ENCODE measurements around the gene MRPL49.
"Not testable (repeated sequence)": the region's sequence is repeated elsewhere in the genome, so short reads cannot be mapped to it uniquely, and the experiment has no call there.

The MRPL49 gene

DNA sequence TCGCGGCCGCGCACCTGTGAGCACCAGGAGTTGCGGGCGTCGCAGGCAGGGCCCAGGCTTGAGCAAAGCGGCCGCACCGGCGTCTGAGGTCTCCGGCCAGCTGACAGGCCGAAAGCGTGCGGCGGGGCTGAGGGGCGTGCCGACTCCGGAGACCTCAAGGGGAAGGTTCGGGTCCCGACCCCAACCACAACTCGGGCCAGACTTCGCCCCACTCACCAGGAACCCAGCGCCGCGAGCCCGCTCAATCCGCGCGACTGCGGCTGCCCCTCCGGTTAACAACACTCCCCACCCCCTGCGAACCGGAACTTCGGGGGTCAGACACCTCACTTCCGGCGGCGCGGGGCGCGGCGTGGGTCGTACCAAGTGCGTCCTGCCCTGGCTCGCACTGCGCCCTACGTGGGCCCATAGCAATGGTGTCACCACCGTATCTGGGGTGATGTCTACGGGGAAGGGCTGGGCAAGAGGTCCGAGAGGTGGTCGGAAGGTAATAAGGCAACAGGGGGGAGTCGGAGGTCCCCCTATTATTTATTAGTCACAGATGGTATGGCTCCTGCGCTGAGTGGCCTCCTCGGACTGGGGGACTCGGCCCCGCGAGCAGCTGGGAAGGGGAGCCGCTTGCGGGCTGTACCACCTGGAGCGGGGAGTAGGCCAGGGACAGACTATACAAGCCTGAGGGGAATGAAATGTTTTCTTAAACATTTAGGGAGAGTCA, 12.3 kb downstream of the MRPL49 start, which contains the start of gene SYVN1:
TSS of gene SYVN1 (minus strand) at position 280 of the 712 bp plus-strand sequence. CDS start 918 bp downstream, outside the sequence.
- Histone ChIP-seq H3K4me3 (ENCODE audit: low read depth in 1 of 2, low read length in 2 of 2) (peak within 1 kb of the TSS; percentile 78 to 94), H3K36me3 (ENCODE audit: control insufficient read depth in 1 of 2, insufficient read depth in 2 of 2, low read length in 2 of 2) (peaks cover 28 to 36% of the 10 kb centered on the region in 2 donors), H3K4me1 (ENCODE audit: control insufficient read depth in 1 of 2, insufficient read depth in 2 of 2, low read length in 2 of 2) (peaks cover 31 to 46% of the 10 kb centered on the region in 2 donors), H3K27ac (ENCODE audit: low read depth, low read length) (peak within 1 kb of the TSS; percentile 97), H3K9me3 (ENCODE audit: control insufficient read depth in 1 of 2, low read length in 2 of 2) (no peaks in the 10 kb centered on the region), H3K9ac (ENCODE audit: low read depth in 1 of 2, low read length in 2 of 2) (peak within 1 kb of the TSS; percentile 85 to 99), H3K27me3 (ENCODE audit: control insufficient read depth in 1 of 2, insufficient read depth in 2 of 2, low read length in 2 of 2) (no peaks in the 10 kb centered on the region)

DNA sequence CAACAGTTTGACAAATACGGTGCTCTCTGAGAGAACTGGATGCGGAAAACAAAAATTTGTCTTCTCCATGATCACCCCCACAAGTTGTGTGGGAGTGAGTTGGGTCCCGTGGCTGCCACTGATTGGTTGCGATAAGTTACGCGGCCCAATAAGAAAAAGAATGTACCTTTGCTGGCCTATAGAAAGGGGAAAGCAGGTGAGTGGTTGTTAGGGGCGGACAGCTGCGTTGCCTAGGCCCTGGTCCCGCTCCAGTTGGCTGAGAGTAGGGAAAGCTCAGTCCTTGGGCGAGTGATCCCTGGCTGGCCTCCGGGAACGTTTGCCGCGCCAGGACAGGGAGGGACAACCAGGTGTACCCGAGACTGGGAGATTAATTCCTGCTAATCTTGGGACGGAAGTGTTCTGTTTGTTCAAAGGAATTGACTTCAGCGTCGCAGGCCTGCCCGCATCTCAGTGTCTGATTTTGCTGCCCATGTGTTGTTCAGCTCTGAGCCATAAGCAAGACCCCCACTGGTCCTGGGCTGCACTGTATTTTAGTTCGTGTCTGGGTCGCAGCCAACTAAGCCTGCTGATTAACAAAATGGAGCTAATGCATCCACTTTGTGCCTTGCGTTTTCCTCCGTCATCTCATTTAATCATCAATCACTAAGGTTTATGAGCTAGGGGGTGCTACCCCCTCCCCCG, 13.0 kb downstream of the MRPL49 start:
- H3K9me3 ChIP-seq (ENCODE audit: control insufficient read depth in 1 of 2, low read length in 2 of 2): no peaks in the 10 kb centered on the region
- H3K27ac ChIP-seq (ENCODE audit: low read depth, low read length): peak overlapping the region; percentile 97
- peak overlapping the region; percentile 78 to 94 for H3K4me3 ChIP-seq (ENCODE audit: low read depth in 1 of 2, low read length in 2 of 2)
- no peaks in the 10 kb centered on the region for H3K27me3 ChIP-seq (ENCODE audit: control insufficient read depth in 1 of 2, insufficient read depth in 2 of 2, low read length in 2 of 2)
- H3K9ac ChIP-seq (ENCODE audit: low read depth in 1 of 2, low read length in 2 of 2): peak overlapping the region; percentile 85 to 99
- H3K4me1 ChIP-seq (ENCODE audit: control insufficient read depth in 1 of 2, insufficient read depth in 2 of 2, low read length in 2 of 2): peaks cover 31 to 46% of the 10 kb centered on the region in 2 donors
- H3K36me3 ChIP-seq (ENCODE audit: control insufficient read depth in 1 of 2, insufficient read depth in 2 of 2, low read length in 2 of 2): peaks cover 22 to 29% of the 10 kb centered on the region in 2 donors

DNA sequence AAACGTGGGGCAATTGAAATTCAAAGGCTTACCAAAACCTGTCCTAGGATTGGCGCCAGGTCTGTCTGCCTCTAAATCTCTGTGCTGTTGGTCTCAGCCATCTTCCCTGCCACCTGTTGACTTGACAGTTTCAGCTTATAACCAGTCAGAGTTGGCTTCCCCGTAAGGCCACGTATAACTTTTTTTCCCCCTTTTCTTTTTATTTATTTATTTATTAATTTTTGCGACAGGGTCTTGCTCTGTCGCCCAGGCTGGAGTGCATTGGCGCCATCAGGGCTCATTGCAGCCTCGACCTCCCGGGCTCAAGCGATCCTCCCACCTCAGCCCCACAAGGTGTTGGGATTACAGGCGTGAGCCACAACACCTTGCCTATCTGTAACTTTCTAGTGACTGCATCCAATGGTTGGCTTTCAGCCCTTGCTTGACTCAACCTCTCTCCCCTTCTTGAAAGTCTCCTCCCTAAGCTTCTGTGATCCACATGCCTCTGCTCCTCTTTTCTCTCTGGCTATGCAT, 13.6 kb downstream of the MRPL49 start:
- peak overlapping the region; percentile 97 for H3K27ac ChIP-seq (ENCODE audit: low read depth, low read length)
- H3K9ac ChIP-seq (ENCODE audit: low read depth in 1 of 2, low read length in 2 of 2): peak overlapping the region; percentile 85 to 99
- peaks cover 31 to 46% of the 10 kb centered on the region in 2 donors for H3K4me1 ChIP-seq (ENCODE audit: control insufficient read depth in 1 of 2, insufficient read depth in 2 of 2, low read length in 2 of 2)
- H3K36me3 ChIP-seq (ENCODE audit: control insufficient read depth in 1 of 2, insufficient read depth in 2 of 2, low read length in 2 of 2): peaks cover 19 to 24% of the 10 kb centered on the region in 2 donors
- H3K4me3 ChIP-seq (ENCODE audit: low read depth in 1 of 2, low read length in 2 of 2): peak overlapping the region; percentile 78 to 94
- H3K27me3 ChIP-seq (ENCODE audit: control insufficient read depth in 1 of 2, insufficient read depth in 2 of 2, low read length in 2 of 2): no peaks in the 10 kb centered on the region
- H3K9me3 ChIP-seq (ENCODE audit: control insufficient read depth in 1 of 2, low read length in 2 of 2): no peaks in the 10 kb centered on the region

DNA sequence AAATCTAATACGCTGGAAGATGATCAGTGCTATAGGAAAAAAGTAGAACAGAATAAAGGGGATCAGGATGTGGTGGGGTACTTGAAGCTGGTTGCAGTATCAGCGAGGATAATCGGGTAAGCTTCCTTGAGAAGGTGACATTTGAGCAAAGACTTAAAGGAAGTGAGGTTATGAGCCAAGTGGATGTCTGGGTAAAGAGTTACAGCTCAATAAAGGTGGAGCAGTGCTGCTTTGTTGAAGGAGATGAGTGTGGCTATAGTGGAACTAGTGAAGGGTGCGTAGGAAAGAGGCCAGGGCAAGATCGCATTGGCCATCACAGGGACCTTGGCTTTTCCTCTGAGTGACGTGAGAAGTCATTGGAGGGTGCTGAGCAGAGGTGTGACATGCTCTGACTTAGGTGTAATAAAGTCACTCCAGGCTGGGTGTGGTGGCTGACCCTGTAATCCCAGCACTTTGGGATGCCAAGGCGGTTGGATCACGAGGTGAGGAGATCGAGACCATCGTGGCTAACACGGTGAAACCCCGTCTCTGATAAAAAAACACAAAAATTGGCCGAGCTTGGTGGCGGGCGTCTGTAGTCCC, 14.5 kb downstream of the MRPL49 start:
- peak overlapping the region in 1 of 2 donors; percentile 19 for H3K9ac ChIP-seq (ENCODE audit: low read depth in 1 of 2, low read length in 2 of 2)
- H3K36me3 ChIP-seq (ENCODE audit: control insufficient read depth in 1 of 2, insufficient read depth in 2 of 2, low read length in 2 of 2): peaks cover 10 to 15% of the 10 kb centered on the region in 2 donors
- no peaks in the 10 kb centered on the region for H3K9me3 ChIP-seq (ENCODE audit: control insufficient read depth in 1 of 2, low read length in 2 of 2)
- H3K27me3 ChIP-seq (ENCODE audit: control insufficient read depth in 1 of 2, insufficient read depth in 2 of 2, low read length in 2 of 2): no peaks in the 10 kb centered on the region
- no peak overlapping the region for H3K4me3 ChIP-seq (ENCODE audit: low read depth in 1 of 2, low read length in 2 of 2)
- H3K4me1 ChIP-seq (ENCODE audit: control insufficient read depth in 1 of 2, insufficient read depth in 2 of 2, low read length in 2 of 2): peaks cover 31 to 37% of the 10 kb centered on the region in 2 donors
- no peak overlapping the region for H3K27ac ChIP-seq (ENCODE audit: low read depth, low read length)

DNA sequence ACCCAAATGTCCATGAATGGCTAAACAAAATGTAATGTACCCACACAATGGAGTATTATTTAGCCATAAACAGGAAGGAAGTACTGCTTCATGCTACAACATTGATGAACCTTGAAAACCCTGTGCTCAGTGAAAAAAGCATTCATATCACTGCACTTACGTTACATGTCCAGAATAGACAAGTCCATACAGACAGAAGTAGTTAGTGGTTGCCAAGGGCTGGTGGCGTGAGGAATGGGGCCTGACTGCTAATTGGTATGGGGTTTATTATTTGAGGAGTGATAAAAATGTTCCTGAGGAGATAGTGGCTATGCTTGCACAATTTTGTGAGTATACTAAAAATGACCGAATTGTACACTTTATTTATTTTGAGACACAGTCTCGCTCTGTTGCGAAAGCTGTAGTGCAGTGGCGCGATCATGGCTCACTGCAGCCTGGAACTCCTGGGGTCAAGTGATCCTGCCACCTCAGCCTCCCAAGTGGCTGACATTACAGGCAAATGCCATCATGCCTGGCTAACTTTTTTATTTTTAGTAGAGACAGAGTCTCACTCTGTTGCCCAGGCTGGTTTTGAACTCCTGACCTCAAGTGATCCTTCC, 19.9 kb downstream of the MRPL49 start:
- Histone ChIP-seq H3K4me1 (ENCODE audit: control insufficient read depth in 1 of 2, insufficient read depth in 2 of 2, low read length in 2 of 2) (no peaks in the 10 kb centered on the region), H3K9ac (ENCODE audit: low read depth in 1 of 2, low read length in 2 of 2) (no peak overlapping the region), H3K4me3 (ENCODE audit: low read depth in 1 of 2, low read length in 2 of 2) (no peak overlapping the region), H3K36me3 (ENCODE audit: control insufficient read depth in 1 of 2, insufficient read depth in 2 of 2, low read length in 2 of 2) (no peaks in the 10 kb centered on the region), H3K27ac (ENCODE audit: low read depth, low read length) (no peak overlapping the region), H3K9me3 (ENCODE audit: control insufficient read depth in 1 of 2, low read length in 2 of 2) (no peaks in the 10 kb centered on the region), H3K27me3 (ENCODE audit: control insufficient read depth in 1 of 2, insufficient read depth in 2 of 2, low read length in 2 of 2) (no peaks in the 10 kb centered on the region)

DNA sequence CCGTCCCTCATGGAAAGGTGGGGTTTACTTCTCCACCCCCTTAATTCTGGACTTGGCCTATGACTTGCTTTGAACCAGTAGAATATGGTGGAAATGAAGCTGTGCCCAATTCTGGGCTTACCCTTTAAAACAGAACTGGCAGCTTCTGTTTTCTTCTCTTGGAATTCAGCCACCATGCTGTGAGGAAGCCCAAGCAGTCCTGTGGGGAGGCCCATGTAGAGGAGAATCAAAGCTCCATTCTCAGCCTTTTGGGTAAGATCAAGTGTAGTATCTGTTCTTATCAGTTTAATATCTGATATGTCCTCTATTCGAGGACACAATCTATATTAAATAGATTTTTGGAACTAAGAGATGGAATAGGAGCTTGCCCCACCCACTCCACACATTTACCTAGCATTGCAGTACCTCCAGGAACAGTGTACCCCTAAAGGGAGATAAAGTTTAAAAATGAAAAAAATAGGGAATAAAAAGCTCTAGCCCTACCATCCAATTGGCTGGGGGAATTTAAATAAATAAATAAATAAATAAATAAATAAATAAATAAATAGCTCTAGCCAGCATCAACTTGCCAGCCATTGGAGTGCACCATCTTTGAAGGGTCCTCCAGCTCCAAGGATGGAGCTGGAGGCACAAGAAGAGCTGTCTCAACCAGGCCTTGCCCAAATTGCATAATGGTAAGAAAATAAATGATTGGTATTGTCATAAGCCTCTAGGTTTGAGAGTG, 25.4 kb downstream of the MRPL49 start:
- H3K4me1 ChIP-seq (ENCODE audit: control insufficient read depth in 1 of 2, insufficient read depth in 2 of 2, low read length in 2 of 2): peaks cover 8 to 17% of the 10 kb centered on the region in 2 donors
- no peaks in the 10 kb centered on the region for H3K36me3 ChIP-seq (ENCODE audit: control insufficient read depth in 1 of 2, insufficient read depth in 2 of 2, low read length in 2 of 2)
- H3K4me3 ChIP-seq (ENCODE audit: low read depth in 1 of 2, low read length in 2 of 2): no peak overlapping the region
- H3K9ac ChIP-seq (ENCODE audit: low read depth in 1 of 2, low read length in 2 of 2): no peak overlapping the region
- peaks cover 3 to 5% of the 10 kb centered on the region in 2 donors for H3K9me3 ChIP-seq (ENCODE audit: control insufficient read depth in 1 of 2, low read length in 2 of 2)
- H3K27me3 ChIP-seq (ENCODE audit: control insufficient read depth in 1 of 2, insufficient read depth in 2 of 2, low read length in 2 of 2): no peaks in the 10 kb centered on the region
- no peak overlapping the region for H3K27ac ChIP-seq (ENCODE audit: low read depth, low read length)

DNA sequence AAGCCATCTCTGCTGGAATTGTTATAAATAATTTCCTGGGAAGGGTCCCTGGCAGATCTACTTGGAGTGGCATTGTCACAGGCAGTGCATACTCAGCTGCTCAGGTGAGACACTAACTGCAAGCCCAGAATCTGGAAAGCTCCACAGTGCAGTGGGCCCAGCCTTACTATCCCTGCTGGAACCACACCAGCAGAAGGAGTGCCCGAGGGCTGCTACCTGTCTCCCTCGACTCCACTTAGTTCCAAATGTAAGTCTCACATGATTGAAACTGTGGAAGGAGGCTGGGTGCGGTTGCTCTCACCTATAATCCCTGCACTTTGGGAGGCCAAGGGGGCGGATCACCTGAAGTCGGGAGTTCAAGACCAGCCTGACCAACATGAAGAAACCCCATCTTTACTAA, 26.5 kb downstream of the MRPL49 start:
- Histone ChIP-seq H3K9ac (ENCODE audit: low read depth in 1 of 2, low read length in 2 of 2) (no peak overlapping the region), H3K27ac (ENCODE audit: low read depth, low read length) (no peak overlapping the region), H3K9me3 (ENCODE audit: control insufficient read depth in 1 of 2, low read length in 2 of 2) (peaks cover 3 to 5% of the 10 kb centered on the region in 2 donors), H3K4me3 (ENCODE audit: low read depth in 1 of 2, low read length in 2 of 2) (no peak overlapping the region), H3K4me1 (ENCODE audit: control insufficient read depth in 1 of 2, insufficient read depth in 2 of 2, low read length in 2 of 2) (peaks cover 8 to 17% of the 10 kb centered on the region in 2 donors), H3K27me3 (ENCODE audit: control insufficient read depth in 1 of 2, insufficient read depth in 2 of 2, low read length in 2 of 2) (no peaks in the 10 kb centered on the region), H3K36me3 (ENCODE audit: control insufficient read depth in 1 of 2, insufficient read depth in 2 of 2, low read length in 2 of 2) (no peaks in the 10 kb centered on the region)

DNA sequence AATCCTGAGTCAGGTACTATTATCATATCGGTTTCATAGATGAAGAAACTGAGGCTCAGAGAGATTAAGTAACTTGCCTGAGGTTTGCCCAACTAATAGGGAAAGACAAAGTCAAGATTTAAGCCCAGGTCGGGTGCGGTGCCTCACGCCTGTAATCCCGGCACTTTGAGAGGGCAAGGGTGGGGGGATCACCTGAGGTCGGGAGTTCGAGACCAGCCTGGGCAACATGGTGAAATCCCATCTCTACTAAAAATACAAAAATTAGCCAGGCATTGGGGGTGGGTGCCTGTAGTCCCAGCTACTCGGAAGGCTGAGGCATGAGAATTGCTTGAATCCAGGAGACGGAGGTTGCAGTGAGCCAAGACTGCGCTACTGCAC, 28.0 kb downstream of the MRPL49 start:
- not testable (repeated sequence) for H3K9ac ChIP-seq (ENCODE audit: low read depth in 1 of 2, low read length in 2 of 2); H3K36me3 ChIP-seq (ENCODE audit: control insufficient read depth in 1 of 2, insufficient read depth in 2 of 2, low read length in 2 of 2); H3K9me3 ChIP-seq (ENCODE audit: control insufficient read depth in 1 of 2, low read length in 2 of 2); H3K27ac ChIP-seq (ENCODE audit: low read depth, low read length); H3K4me3 ChIP-seq (ENCODE audit: low read depth in 1 of 2, low read length in 2 of 2); H3K27me3 ChIP-seq (ENCODE audit: control insufficient read depth in 1 of 2, insufficient read depth in 2 of 2, low read length in 2 of 2)
- peaks cover 8 to 17% of the 10 kb centered on the region in 2 donors for H3K4me1 ChIP-seq (ENCODE audit: control insufficient read depth in 1 of 2, insufficient read depth in 2 of 2, low read length in 2 of 2)

DNA sequence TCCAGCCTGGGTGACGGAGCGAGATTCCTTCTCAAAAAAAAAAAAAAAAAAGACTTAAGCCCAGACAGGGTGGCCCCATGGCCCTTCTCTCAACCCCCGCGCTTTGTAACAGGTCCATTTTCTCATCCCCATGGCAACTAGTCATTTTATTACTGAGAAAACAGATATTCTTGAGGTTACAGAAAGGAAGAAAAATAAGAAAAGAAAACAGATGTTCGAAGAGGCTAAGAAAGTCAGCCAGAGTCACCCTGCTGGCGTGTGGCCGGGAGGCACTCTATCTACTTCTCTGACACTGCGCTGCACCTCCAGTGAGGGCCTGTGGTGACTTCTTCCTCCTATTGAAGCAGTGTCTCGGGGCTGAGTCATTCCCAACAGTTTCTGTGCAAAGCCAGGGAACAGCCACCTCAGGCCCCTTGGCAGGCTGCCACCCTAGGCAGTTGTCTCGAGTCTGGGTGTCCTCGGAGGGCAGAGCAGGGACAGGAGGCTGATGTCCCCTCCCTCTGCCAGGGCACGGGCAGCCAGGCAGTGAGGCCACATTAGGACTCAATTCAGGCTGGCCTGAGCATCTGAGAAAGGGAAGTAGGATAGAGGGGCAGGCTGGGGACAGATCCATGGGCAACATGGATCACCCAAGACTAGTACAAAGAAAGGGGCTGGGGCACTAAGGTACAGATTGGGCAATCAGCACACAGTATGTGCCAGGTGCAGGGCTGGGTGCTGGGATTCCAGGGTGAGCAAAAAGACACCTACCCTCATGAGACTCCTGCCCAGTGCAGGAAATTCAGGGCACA, 28.6 kb downstream of the MRPL49 start:
- no peak overlapping the region for H3K4me3 ChIP-seq (ENCODE audit: low read depth in 1 of 2, low read length in 2 of 2)
- peaks cover 3 to 5% of the 10 kb centered on the region in 2 donors for H3K9me3 ChIP-seq (ENCODE audit: control insufficient read depth in 1 of 2, low read length in 2 of 2)
- peak overlapping the region; percentile 26 for H3K27ac ChIP-seq (ENCODE audit: low read depth, low read length)
- no peaks in the 10 kb centered on the region for H3K27me3 ChIP-seq (ENCODE audit: control insufficient read depth in 1 of 2, insufficient read depth in 2 of 2, low read length in 2 of 2)
- H3K9ac ChIP-seq (ENCODE audit: low read depth in 1 of 2, low read length in 2 of 2): peak overlapping the region in 1 of 2 donors; percentile 54
- H3K4me1 ChIP-seq (ENCODE audit: control insufficient read depth in 1 of 2, insufficient read depth in 2 of 2, low read length in 2 of 2): peaks cover 8 to 17% of the 10 kb centered on the region in 2 donors
- H3K36me3 ChIP-seq (ENCODE audit: control insufficient read depth in 1 of 2, insufficient read depth in 2 of 2, low read length in 2 of 2): no peaks in the 10 kb centered on the region
